H9 (cell line): ENCODE data around the gene MTMR1. TPM values are rescaled to one million over a fixed set of nuclear protein-coding genes. Genes with fewer than 3 reads are reported as not detected.

Experiments
- DNase-seq: peaks from one replicate; pipeline ENCODE4 v3.0.0-alpha.2; 2017
- H2AFZ ChIP-seq: one replicate; pipeline ENCODE4 v1.6.1; 2013; ENCODE audit warnings: mild to moderate bottlenecking, low read length, control low read depth, moderate library complexity
- H2AK5ac ChIP-seq: 2 replicates; pipeline ENCODE4 v1.6.1; 2013; ENCODE audit warnings: low read length, control low read depth, mixed read lengths; ENCODE audit not compliant: insufficient read length
- H2BK120ac ChIP-seq: one replicate; pipeline ENCODE4 v1.6.1; 2013; ENCODE audit warnings: low read depth, mild to moderate bottlenecking, low read length, control low read depth, inconsistent platforms; ENCODE audit not compliant: poor library complexity, severe bottlenecking
- H2BK12ac ChIP-seq: 2 replicates; pipeline ENCODE4 v1.6.1; 2013; ENCODE audit warnings: low read length, control low read depth, mixed read lengths, low read depth; ENCODE audit not compliant: insufficient read length
- H2BK15ac ChIP-seq: 2 replicates; pipeline ENCODE4 v1.6.1; 2013; ENCODE audit warnings: low read depth, low read length, control low read depth
- H2BK20ac ChIP-seq: one replicate; pipeline ENCODE4 v1.6.1; 2013; ENCODE audit warnings: low read depth, mild to moderate bottlenecking, low read length, control low read depth, inconsistent platforms; ENCODE audit not compliant: poor library complexity, severe bottlenecking
- H2BK5ac ChIP-seq: 2 replicates; pipeline ENCODE4 v1.6.1; 2013; ENCODE audit warnings: low read length, control low read depth, mixed read lengths; ENCODE audit not compliant: insufficient read length
- H3K14ac ChIP-seq: 2 replicates; pipeline ENCODE4 v1.6.1; 2013; ENCODE audit warnings: low read length, control low read depth; ENCODE audit not compliant: insufficient read depth
- H3K18ac ChIP-seq: 2 replicates; pipeline ENCODE4 v1.6.1; 2013; ENCODE audit warnings: low read depth, mild to moderate bottlenecking, mixed read lengths, low read length, control low read depth; ENCODE audit not compliant: insufficient read length
- H3K23ac ChIP-seq: 2 replicates; pipeline ENCODE4 v1.6.1; 2013; ENCODE audit warnings: low read length, control low read depth, mixed read lengths, low read depth; ENCODE audit not compliant: insufficient read length
- H3K23me2 ChIP-seq: 2 replicates; pipeline ENCODE4 v1.6.1; 2013; ENCODE audit warnings: low read depth, mild to moderate bottlenecking, mixed read lengths, low read length, control low read depth; ENCODE audit not compliant: insufficient read length, poor library complexity, severe bottlenecking
- H3K27ac ChIP-seq: 2 replicates; pipeline ENCODE4 v1.5.1; 2013; ENCODE audit warnings: low read length, control low read depth, mixed read lengths, low read depth; ENCODE audit not compliant: insufficient read length
- H3K27me3 ChIP-seq: 2 replicates; pipeline ENCODE4 v1.6.1; 2013; ENCODE audit warnings: low read length, control low read depth, inconsistent platforms; ENCODE audit not compliant: insufficient read depth
- H3K4ac ChIP-seq: 2 replicates; pipeline ENCODE4 v1.6.1; 2013; ENCODE audit warnings: low read depth, mild to moderate bottlenecking, control low read depth, inconsistent platforms, low read length, moderate library complexity
- H3K4me1 ChIP-seq: 2 replicates; pipeline ENCODE4 v1.6.1; 2013; ENCODE audit warnings: low read length, control low read depth, inconsistent platforms; ENCODE audit not compliant: insufficient read depth
- H3K4me2 ChIP-seq: 2 replicates; pipeline ENCODE4 v1.6.1; 2013; ENCODE audit warnings: low read length, control low read depth, mixed read lengths; ENCODE audit not compliant: insufficient read length, insufficient read depth
- H3K56ac ChIP-seq: 2 replicates; pipeline ENCODE4 v1.6.1; 2013; ENCODE audit warnings: low read depth, mild to moderate bottlenecking, mixed read lengths, low read length, control low read depth; ENCODE audit not compliant: insufficient read length
- H3K79me1 ChIP-seq: 2 replicates; pipeline ENCODE4 v1.6.1; 2013; ENCODE audit warnings: low read depth, mild to moderate bottlenecking, moderate library complexity, low read length, control low read depth, inconsistent platforms; ENCODE audit not compliant: insufficient read depth, poor library complexity, severe bottlenecking
- H3K79me2 ChIP-seq: 2 replicates; pipeline ENCODE4 v1.6.1; 2013; ENCODE audit warnings: low read length, control low read depth, inconsistent platforms; ENCODE audit not compliant: insufficient read depth
- H3K9ac ChIP-seq: 2 replicates; pipeline ENCODE4 v1.6.1; 2013; ENCODE audit warnings: low read length, control low read depth, mixed read lengths; ENCODE audit not compliant: insufficient read length; ENCODE audit errors: extremely low read depth
- H3K9me3 ChIP-seq: one replicate; pipeline ENCODE4 v1.6.1; 2013; ENCODE audit warnings: low read depth, low read length, inconsistent platforms; ENCODE audit not compliant: control insufficient read depth
- H3T11ph ChIP-seq: one replicate; pipeline ENCODE4 v1.6.1; 2013; ENCODE audit warnings: mild to moderate bottlenecking, low read length, control low read depth, inconsistent platforms
- H4K20me1 ChIP-seq: one replicate; pipeline ENCODE4 v1.6.1; 2013; ENCODE audit not compliant: control insufficient read depth, insufficient read length, insufficient read depth
- H4K5ac ChIP-seq: 2 replicates; pipeline ENCODE4 v1.6.1; 2013; ENCODE audit warnings: low read depth, mild to moderate bottlenecking, mixed read lengths, low read length, control low read depth; ENCODE audit not compliant: insufficient read length
- H4K8ac ChIP-seq: replicated peaks from 2 replicates; pipeline ENCODE4 v1.6.1; 2013; ENCODE audit warnings: low read length, control low read depth, mixed read lengths, low read depth; ENCODE audit not compliant: insufficient read length
- H4K91ac ChIP-seq: 2 replicates; pipeline ENCODE4 v1.6.1; 2013; ENCODE audit warnings: low read depth, mild to moderate bottlenecking, moderate library complexity, mixed read lengths, low read length, control low read depth; ENCODE audit not compliant: insufficient read length
- H3K27ac Mint-ChIP-seq, 3 experiments: 2 replicates in 2 of 3; 3 replicates in 1 of 3; pipeline ENCODE4 v1.8.0; 2020 to 2021; ENCODE audit warnings: mixed read lengths in 3 of 3, mild to moderate bottlenecking in 1 of 3, moderate library complexity in 1 of 3
- H3K27me3 Mint-ChIP-seq: 2 replicates; pipeline ENCODE4 v1.8.0; 2021; ENCODE audit warnings: low read depth, mild to moderate bottlenecking, moderate library complexity, mixed read lengths
- H3K36me3 Mint-ChIP-seq, 3 experiments: 2 replicates in 2 of 3; 3 replicates in 1 of 3; pipeline ENCODE4 v1.8.0; 2020 to 2021; ENCODE audit warnings: low read depth in 3 of 3, mixed read lengths in 3 of 3; ENCODE audit not compliant: insufficient read depth in 1 of 3
- H3K4me1 Mint-ChIP-seq, 2 experiments: 2 replicates each; pipeline ENCODE4 v1.8.0; 2020; ENCODE audit warnings: mixed read lengths in 2 of 2
- H3K4me3 Mint-ChIP-seq, 2 experiments: 2 replicates in 1 of 2; 3 replicates in 1 of 2; pipeline ENCODE4 v1.8.0; 2020 to 2021; ENCODE audit warnings: mild to moderate bottlenecking in 2 of 2, mixed read lengths in 2 of 2, moderate library complexity in 1 of 2
- H3K9me3 Mint-ChIP-seq, 2 experiments: 2 replicates in 1 of 2; 3 replicates in 1 of 2; pipeline ENCODE4 v1.8.0; 2020; ENCODE audit warnings: mild to moderate bottlenecking in 2 of 2, mixed read lengths in 2 of 2, moderate library complexity in 1 of 2
- WGBS: extraction: QIAGEN DNeasy Blood & Tissue Kit; methylation state at CpG from one replicate; pipeline ENCODE4 v1.1.7; 2013; ENCODE audit warnings: missing lambda C conversion rate, low lambda C conversion rate, mixed read lengths; ENCODE audit not compliant: insufficient read length; ENCODE audit errors: extremely low coverage; 5-methylcytosine and 5-hydroxymethylcytosine counted together
- total RNA-seq: library from RNA; stranded (reverse); gene quantifications from 2 replicates; pipeline ENCODE4 v1.2.1, GENCODE V29; 2021
- TF ChIP-seq, protein P1 (sequence below): fragments of 200-600 bp; sonication (generic); conservative IDR thresholded peaks from 3 replicates; pipeline ENCODE4 v1.8.0; 2021; ENCODE audit warnings: antibody characterized with exemption, mild to moderate bottlenecking

MTMR1 gene
- total RNA-seq, 1 experiment from 2014 or later: 25.2 TPM

DNA sequence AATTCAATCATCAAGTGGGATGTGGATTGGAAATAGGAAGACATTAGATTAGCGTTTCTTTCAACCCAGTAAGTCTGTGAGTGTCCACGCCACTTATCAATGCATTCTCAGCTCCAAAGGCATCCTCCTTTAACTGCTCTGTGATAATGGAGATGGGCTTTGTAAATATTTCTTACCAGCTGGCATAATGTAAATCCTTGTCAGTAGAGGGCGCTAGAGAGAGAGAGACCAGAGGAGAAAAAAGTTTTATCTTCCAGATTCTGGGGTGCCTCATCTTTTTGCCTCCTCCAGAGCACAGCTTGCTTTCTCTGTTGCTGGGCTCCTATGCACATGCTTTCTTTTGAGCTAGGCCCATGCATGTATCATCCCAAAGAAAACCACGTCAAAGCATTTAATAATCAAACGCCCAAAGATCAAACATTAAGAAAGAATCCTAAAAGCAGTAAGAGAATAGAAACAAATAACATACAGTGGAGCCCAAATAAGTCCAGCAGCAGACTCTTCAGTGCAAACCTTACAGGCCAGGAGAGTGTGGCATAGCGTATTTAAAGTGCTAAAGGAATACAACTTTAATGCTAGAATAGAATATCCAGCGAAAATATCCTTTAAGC is 9.6 kb upstream of the MTMR1 start:
- Histone ChIP-seq H3K14ac (no peak overlapping the region), H2BK120ac (no peak overlapping the region), H3K18ac (no peak overlapping the region), H3K56ac (no peak overlapping the region), H3K23ac (no peak overlapping the region), H4K8ac (no peak overlapping the region), H4K5ac (no peak overlapping the region), H3K4me2 (no peak overlapping the region), H2BK5ac (no peak overlapping the region), H2BK15ac (no peak overlapping the region), H3K9ac (no peak overlapping the region), H2BK12ac (no peak overlapping the region), H3K23me2 (no peaks in the 10 kb centered on the region), H2AFZ (no peak overlapping the region), H3K79me1 (no peaks in the 10 kb centered on the region), H3K27me3 (no peaks in the 10 kb centered on the region), H3K4me1 (peaks cover 4% of the 10 kb centered on the region; the same call in 1 of the 2 replicates), H4K20me1 (no peaks in the 10 kb centered on the region), H3T11ph (no peak overlapping the region), H3K79me2 (no peaks in the 10 kb centered on the region), H3K27ac (no peak overlapping the region), H3K9me3 (no peaks in the 10 kb centered on the region), H3K4ac (no peak overlapping the region), H4K91ac (no peak overlapping the region), H2BK20ac (no peak overlapping the region), H2AK5ac (no peak overlapping the region)
- TF ChIP-seq, protein P1, sequence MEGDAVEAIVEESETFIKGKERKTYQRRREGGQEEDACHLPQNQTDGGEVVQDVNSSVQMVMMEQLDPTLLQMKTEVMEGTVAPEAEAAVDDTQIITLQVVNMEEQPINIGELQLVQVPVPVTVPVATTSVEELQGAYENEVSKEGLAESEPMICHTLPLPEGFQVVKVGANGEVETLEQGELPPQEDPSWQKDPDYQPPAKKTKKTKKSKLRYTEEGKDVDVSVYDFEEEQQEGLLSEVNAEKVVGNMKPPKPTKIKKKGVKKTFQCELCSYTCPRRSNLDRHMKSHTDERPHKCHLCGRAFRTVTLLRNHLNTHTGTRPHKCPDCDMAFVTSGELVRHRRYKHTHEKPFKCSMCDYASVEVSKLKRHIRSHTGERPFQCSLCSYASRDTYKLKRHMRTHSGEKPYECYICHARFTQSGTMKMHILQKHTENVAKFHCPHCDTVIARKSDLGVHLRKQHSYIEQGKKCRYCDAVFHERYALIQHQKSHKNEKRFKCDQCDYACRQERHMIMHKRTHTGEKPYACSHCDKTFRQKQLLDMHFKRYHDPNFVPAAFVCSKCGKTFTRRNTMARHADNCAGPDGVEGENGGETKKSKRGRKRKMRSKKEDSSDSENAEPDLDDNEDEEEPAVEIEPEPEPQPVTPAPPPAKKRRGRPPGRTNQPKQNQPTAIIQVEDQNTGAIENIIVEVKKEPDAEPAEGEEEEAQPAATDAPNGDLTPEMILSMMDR: peak; percentile 68
- no peak overlapping the region for H3K4me3 Mint-ChIP-seq
- H3K27ac Mint-ChIP-seq: no peak overlapping the region
- no CpG with 5 or more reads among the region's 7 CpGs for WGBS
- H3K4me1 Mint-ChIP-seq: peaks cover 5 to 9% of the 10 kb centered on the region in 2 experiments; a peak in 3 of 4 replicates
- H3K9me3 Mint-ChIP-seq: peaks cover 62 to 66% of the 10 kb centered on the region in 2 experiments
- peaks cover 6 to 9% (median 9%) of the 10 kb centered on the region in 3 experiments; a peak in 3 of 7 replicates for H3K36me3 Mint-ChIP-seq
- peaks cover 2% of the 10 kb centered on the region; the same call in 1 of the 2 replicates for H3K27me3 Mint-ChIP-seq
- no peak for DNase-seq
